HG03097 (cell line): ENCODE measurements around the gene PRKAG2.

ENCODE experiments used
- ATAC-seq: cut with Tn5 transposase; IDR thresholded peaks from one replicate; pipeline ENCODE4 v1.9.1; 2021; ENCODE audit not compliant: unreplicated experiment, low FRiP score

PRKAG2 gene

DNA sequence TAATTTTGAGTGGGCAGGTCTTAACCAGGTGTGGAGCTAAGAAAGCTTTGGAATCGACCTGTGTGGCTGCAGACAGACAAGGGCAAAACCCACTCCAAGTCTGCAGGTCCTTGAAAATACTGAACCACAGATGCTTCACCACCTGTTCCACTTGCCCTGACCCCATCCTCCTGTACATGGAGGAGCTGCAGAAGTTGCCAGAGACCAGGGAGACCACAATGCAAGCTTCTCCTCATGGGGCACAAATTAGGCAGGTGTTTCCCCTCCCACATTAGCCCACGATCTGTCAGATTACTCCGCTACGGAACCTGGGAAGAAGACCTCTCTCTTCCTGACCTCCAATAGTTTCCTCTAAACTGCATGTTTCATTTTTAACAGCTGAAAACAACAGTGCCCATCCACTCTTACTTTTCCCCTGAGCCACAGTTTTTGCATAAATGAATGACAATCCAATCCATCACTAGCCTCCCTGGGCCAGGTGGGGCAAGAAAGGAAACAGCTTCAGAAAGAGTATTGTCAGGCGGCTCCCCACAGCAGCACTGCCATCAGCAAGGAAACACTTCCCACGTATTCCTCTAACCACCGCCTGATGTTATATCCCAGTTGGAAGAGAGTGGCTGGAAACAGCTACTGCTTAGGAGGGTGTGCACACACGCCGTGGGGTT, 141.6 kb downstream of the PRKAG2 start:
- ATAC-seq, result no peak

DNA sequence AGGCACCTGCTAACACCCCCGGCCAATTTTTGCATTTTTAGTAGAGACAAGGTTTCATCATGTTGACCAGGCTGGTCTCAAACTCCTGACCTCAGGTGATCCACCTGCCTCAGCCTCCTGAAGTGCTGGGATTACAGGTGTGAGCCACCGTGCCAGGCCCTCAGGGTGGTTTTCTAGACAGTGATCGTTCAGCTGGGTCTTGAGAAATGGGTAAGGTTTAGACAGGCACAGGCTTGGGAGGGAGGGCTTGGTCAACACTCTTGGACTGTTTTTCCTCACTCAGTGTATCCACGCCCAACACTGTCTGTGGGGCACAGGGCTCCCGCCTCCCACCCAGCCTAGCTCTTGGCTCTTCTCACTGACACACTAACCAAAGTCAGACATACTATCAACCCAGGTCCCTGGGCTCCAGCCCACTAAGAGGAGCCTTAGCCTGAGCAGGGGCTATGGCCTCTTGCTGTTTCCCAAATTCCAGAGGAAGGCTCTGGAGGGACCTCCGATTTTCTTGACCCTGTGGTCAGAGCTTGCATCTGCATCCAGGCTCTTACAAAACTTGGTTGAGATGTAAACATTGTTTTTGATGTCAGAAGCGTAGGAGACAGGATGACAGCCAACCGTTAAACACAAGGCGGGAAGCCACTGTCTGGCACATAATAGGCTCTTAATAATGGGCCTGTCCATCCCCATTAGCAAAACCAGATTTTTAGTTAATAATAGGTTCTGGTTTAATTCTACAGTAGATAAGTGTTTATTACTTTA, 143.9 kb downstream of the PRKAG2 start:
- no peak for ATAC-seq

DNA sequence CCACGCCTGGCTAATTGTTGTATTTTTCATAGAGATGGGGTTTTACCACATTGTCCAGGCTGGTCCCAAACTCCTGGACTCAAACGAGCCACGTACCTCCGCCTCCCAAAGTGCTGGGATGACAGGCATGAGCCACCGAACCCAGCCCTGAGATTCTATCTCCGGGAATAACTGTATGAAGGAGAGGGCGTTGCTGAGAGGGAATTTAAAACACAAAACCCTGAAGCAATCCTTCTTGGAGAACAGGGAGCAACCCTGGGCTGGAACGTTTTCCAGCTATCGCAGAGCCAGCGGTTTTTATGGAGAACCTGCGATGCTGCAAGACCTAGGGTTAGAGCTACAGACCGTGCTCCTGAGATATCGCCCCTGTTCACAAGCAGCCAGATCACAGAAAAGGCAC, 144.6 kb downstream of the PRKAG2 start:
- no peak for ATAC-seq

DNA sequence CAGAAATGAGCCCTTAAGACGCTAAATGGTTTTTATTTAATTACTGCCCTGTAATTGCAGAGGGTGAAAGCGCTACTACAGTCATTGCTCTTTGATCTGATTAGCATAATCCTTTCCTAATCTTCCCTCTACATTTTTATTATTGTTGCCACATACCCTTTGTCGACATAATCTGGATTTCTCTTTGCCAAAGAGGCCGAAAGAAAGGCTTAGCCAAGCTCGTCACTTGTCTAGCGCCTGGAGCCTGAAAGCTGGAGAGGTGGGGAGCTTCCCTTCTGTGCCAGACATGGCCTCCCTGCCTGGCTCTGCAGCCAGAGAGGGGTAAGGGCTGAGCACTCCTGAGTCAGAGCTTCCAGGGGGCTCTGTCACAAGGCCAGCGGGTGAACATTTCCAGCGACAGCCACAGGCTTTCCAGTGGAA, 145.9 kb downstream of the PRKAG2 start:
- ATAC-seq, result no peak

- no peak for ATAC-seq
These were observed 146.3 kb downstream of the PRKAG2 start for GRCh38 chr7:151730591-151730990.

DNA sequence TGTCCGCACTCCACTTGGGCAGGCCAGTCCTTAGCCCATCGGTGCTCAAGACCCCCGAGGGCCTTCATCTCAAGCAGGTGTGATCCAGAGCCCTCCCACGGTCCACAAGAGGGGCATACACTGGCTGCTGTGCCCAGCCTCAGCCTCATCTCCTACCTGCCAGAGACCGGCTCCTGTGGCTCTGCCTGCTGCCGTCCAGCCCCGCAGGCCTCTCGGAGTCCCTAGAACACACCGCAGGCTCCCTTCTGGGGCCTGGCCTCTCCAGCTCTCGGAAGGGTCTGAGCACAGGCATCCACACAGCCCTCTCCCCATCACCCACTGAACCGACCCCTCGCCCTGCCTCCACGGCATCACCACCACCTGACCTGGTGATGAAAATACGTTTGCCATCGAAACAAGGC, 147.4 kb downstream of the PRKAG2 start:
- ATAC-seq, result no peak

GRCh38 chr7:151728746-151729145, 148.2 kb downstream of the PRKAG2 start:
- ATAC-seq, result no peak

DNA sequence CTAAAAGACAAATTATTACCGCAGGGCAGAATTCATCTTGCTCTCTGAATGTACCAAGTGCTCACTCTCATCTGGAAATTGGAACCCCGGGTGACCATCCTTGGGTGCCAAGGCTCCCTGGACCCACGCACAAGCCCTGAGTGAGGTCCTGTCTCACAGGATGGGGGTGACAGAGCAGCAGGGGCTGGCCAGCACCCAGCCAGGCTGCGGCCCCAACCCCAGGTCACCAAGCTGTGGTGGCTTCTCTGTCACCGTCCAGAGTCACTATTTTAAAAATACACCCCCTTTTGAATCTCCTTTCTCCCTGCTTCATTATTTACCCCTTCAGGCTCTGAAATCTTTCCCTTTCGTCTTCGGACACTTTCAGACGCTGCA, 148.6 kb downstream of the PRKAG2 start:
- no peak for ATAC-seq

DNA sequence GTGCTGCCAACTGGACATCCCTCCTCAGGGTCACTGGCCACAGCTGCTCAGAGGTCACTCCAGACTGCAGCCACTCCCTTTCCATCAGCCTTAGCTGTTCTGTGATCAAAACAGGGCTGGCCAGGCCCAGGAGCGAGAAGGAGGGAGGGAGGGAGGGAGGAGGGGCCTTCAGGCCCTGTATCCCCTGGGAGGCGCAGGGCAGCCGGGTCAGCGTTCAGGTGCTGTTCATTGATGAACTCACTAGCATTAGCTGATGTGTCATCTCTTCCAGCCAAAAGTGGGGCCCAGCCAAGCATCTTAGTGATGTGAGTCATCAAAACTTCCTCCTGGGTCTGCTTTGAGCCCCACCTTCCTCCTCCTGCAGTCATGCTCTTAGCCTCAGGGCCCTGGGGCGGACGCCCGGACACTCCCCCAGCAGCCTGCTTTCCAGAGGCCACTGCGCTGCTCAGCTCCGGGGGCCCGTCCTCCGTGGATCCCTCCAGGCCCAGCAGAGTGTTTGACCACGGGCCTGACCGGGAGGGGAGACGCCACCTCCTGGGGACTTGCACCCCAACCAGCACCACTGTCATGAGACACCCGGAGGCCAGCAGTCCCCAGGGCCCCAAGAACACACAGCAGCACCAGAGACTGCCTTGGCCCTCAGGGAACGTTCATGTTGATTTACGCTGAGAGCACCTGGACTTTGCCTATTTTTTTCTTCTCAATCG, 149.2 kb downstream of the PRKAG2 start:
- no peak for ATAC-seq

DNA sequence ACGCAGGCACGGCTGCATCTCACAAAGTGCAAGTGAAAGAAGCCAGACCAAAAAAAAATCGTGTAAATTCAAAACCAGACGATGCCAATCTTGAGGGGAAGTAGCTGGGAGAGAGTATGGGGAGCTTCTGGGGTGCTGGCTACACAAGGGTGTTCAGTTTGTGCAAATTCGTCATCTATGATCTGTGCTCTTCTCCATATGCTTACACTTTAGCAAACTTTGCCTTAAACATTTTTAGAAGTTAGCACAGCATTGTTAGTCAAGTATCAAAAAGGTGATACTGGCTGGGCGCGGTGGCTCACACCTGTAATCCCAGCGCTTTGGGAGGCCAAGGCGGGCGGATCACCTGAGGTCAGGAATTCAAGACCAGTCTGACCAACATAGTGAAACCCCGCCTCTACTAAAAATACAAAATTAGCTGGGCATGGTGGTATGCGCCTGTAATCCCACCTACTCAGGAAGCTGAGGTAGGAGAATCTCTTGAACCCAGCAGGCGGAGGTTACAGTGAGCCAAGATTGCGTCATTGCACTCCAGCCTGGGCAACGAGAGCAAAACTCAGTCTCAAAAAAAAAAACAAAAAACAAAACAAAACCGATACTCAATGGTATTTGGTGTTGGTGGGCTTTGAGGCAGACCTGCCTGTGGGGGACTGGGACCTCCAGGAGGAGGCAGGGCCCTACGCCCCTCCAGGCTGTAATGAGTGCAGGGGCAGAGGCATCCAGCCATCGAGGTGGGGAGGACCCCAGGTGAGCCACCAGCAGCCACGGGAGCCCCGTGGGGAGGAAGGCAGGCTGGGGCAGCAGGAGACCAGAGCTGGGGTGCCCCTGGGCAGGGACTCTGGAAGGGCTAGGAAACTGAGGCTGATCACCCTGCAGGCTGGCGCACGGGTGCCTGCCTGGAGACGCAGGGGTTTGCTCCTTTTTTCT, 150.0 kb downstream of the PRKAG2 start:
- no peak for ATAC-seq

DNA sequence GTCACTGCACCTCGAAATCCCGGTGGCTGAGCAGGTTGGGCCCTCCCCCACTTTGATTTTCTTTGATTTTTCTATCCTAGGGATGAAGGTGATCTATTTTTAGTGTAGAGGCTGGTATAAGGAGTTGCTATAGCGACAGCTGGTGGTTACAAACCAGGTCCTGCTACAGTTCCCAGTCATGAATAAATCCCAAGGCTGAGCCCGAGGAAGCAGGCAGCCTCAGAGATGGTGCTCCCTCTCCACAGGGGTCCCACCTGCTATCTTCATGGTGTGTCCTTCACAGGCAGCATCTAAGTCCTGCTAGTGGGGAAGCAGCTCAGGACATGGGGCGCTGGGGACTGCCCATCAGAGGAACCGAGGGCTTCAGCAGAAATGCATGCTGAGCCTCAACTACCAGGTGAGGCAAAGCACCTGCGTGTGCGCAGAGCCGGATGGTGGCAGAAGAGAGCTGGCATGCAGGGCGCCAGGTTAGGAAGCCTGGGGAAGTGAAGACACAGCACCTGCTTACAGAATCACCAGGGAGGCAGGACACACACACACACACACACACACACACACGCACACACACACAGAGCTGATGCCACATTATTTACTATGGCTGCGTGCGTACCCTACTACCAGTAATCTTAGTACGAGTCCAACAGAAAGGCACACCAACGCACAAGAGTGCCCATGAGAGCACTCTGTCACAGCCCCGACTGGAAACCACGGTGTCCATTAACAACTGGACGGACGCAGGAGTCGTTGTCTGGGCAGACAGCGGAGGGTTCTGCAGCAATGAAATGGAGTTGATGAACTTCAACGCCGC, 150.9 kb downstream of the PRKAG2 start:
- ATAC-seq, result no peak

DNA sequence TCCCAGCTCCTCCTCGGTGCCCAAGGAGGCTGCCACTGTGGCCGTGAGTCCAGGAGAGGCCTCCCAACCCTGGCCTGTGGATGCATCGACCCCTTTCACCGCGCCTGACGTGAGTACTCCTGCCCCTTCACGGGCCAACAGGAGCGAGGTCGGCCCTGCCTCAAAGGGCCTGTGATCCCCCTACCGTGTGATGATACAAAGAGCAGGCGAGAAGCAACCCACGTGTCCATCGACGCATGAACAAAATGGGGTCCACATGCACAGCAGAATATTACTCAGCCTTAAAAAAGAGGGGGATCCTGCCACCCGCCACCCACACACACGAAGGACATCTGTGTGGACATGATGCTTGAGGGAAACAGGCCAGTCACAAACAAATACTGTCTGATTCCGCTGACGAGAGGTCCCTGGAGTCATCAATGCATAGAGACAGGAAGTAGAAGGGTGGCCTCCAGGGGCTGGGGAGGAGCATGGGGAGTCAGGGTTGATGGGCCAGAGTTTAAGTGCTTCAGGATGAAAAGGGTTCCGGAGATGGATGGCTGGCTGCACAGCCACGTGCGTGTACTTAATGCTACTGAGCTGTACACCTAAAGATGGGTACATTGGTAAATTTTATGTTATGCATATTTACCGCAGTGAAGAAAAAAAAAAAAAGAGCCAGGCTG, 151.9 kb downstream of the PRKAG2 start:
- ATAC-seq, result no peak

DNA sequence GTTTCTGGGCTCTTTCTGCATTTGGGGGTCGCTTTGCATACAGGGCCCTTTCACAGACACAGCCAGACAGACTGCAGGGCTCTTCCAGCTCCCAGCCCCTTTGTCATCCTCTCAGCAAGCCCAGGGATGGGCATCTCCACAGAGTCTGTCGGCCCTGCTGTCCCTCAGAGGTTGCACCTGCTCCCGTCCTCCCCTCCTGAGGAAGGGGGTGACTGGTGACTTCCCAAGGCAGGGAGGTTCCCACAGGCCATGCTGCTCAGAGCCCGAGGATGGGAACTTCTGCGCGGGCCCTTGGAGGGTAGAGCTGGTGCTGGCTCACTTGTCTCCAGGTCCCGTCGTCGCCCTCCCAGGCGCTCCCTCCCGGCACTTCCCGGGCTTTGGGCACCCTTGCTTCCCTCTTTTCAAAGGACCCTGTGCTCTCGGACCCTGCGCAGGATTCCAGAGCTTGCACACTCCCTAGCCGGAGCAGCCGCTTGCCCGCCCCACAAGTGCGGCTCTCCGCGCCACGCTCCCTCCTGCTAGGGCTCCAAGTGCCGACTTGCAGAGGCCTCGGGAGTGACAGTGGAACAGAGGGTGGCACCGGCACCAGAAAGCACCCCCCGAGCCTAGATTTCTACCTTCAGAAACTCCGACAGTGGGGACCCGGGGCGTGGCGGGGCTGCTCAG, 152.5 kb downstream of the PRKAG2 start:
- ATAC-seq, result no peak

GRCh38 chr7:151723321-151723720, 153.6 kb downstream of the PRKAG2 start:
- no peak for ATAC-seq

- ATAC-seq, result no peak
These were observed 154.4 kb downstream of the PRKAG2 start for GRCh38 chr7:151722533-151722932.

DNA sequence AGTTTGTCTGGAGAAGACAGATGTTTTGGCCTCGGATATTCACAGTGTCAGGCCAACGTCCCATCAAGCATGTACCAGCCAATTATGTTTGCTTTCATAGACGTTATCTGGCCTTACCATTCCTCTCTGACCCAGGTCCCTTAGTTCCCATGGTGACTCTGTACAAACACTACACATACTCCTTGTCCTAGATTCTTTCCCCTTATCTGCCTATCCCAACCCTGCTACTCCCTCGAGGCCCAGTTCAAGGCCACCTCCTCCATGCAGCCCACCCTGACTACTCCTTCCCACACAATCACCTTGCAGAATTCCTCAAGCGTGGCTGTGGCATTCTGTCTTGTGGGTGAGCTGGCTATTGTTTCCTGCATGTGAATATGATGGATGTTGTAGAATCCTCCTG, 155.2 kb downstream of the PRKAG2 start:
- ATAC-seq, result no peak

DNA sequence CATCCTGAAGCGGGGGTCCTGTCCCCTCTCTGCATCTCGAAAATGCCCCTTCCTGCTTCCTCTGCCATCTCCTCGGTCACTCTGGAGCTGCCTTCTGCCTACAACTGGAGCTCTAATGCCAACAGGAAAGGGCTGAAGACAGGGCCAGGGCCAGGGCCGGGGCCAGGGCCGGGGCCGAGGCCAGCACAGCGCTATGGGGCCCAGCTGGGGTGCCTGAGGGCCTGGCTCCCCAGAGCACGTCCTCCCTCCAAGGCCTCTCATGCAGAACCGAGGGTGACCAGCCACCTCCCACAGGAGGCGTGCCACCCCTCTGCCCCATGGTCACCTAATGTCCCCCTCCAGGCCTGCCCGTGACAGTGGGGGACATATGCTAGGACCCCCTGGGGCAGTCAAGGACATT, 155.7 kb downstream of the PRKAG2 start:
- no peak for ATAC-seq

- ATAC-seq, result no peak
These were observed 156.6 kb downstream of the PRKAG2 start for GRCh38 chr7:151720280-151720679.

DNA sequence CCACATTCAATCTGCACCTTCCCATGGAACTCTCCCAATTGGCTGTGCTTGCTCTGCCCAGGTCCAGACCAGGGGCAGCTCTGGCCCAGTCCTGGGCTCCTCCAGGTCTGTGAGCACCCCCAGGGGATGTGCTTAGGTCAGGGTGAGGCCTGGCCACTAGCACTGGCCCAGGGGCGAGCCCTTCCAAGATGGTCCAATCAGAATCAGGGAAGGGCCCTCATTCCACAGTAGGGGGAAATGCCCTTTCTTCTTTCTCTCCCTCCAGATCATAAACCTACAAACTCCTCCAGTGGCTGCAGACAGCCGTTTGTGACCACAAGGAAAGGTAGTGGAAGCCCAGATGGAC, 157.0 kb downstream of the PRKAG2 start:
- no peak for ATAC-seq
